ENCODE data around the gene EIF1.

EIF1 gene

GRCh38 chr17:41738077-41738800 lies 49.6 kb downstream of the EIF1 start:
- peak; percentile 85 for DNase-seq

GRCh38 chr17:41738801-41739112 lies 50.1 kb downstream of the EIF1 start:
- DNase-seq, result no peak

DNA sequence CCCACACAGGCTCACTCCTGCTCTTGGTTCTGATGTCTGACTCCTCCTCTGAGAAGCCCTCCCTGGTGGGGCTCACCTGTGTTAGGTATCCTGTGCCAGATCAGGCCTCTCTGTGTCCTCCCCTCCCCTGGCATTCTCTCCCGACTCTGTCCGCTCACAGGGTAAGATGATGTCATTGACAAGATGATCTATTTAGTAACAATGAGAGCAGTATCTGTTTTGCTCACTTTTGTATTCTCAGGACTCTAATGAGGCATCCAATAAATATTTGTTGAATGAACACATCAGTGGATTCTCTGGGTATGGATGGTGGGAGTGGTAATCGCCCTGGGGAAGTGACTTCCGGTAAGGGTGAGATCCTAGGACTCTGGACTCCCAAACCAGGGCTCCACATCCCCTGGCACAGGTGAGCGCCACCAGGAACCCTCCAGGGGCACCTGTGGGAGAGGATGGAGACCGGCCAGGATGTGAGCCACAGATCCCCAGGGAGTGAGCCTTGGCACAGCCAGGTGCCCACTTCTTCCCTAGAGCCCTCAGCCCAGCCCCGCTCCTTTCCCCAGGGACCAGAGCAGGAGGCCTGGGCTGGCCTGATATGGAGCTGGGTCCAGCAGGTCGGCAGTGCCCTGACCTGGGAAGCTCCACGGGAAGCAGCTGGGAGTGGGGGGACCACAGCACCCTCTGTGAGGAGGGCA lies 51.1 kb downstream of the EIF1 start:
- peak; percentile 55 for DNase-seq

DNA sequence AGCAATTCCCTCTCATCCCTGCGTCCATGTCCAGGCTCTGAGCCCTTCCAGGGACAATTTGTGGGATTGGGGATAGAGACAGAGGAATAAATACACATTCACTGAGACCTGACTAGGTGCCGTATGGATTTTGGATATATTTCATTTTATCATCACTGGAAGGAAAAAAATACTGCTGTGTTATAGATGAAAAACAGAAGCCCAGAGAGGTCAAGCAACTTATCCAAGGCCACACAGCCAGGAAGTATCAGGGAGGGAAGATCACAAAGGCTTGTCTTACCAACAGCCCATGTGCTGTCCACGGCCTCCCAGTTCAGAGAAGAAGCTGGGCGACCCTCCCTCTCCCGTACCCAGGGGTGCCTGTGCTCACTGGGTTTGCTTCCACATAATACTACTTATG lies 51.8 kb downstream of the EIF1 start:
- DNase-seq, result no peak

GRCh38 chr17:41741709-41742108 lies 53.0 kb downstream of the EIF1 start:
- no peak for DNase-seq
